ENCODE data around the gene JARID2.

The JARID2 gene

DNA sequence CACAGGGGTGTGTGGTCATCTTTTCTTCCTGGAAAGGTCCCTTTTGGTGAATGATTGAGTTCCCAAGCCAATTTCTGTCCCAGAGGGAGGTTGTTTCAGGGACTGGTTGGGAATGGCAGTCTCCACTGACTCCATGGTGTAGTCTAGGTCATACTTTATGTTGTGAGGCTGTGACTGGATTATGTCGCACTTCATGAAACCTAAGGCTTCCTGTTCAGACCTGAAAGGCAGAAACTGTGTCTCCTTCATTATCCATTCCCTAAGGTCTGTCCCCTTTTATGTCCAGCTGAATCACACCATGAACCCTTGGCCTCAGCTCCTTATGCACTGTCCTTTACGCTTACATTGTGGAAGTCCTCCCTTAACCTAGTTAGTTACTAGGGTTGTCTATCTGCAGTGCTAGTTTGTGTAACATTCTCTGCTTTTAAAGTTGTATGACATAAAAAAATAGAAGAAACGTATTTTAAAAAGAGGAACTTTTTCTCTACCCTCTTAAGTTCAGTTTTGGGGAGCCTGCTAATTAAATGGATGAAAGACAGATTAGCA is 191.3 kb downstream of the JARID2 start:
- no peak overlapping the region for H3K4me3 ChIP-seq (ENCODE audit: low read depth, low read length)
- peaks cover 87% of the 10 kb centered on the region for H3K4me1 ChIP-seq (ENCODE audit: control insufficient read depth, insufficient read depth, low read length)
- H3K27ac ChIP-seq (ENCODE audit: low read depth, low read length) = no peak overlapping the region
- H3K36me3 ChIP-seq (ENCODE audit: control insufficient read depth, insufficient read depth, low read length) = no peaks in the 10 kb centered on the region; the same call in 1 of the 2 replicates
- no peak overlapping the region for H3K9ac ChIP-seq (ENCODE audit: low read length)
- H3K27me3 ChIP-seq (ENCODE audit: control insufficient read depth, insufficient read depth, low read length) = no peaks in the 10 kb centered on the region
- H3K9me3 ChIP-seq (ENCODE audit: control insufficient read depth, insufficient read depth, low read depth, low read length) = no peaks in the 10 kb centered on the region

DNA sequence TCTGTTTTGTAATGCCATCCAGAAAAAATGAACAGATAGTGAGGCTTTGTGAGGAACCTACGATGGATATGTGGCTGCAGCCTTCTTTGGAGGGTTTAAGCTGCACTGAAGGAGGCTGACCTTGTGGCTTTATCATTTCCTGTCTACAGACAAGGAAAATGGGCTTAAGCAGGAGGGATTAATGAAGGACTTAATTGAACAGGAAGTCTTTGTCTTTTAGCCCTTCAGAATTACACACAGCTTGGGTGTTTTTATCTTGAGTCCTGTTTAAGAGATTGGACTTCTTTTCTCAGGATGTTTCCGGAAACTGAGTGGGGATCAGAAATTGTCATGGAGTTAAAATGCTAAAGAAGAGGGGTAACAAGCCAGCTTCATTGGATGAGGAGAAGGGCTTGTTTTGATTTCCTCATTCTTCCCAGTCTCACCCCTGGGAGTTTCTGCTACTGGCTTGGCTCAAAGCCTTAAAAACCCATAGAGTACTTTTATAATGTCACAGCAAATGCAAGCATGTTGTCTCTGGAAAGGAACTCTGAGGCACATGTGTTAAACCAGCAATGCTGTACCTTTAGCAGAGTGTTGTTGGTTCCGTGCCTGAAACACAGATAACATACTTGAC is 193.6 kb downstream of the JARID2 start:
- Histone ChIP-seq H3K9ac (ENCODE audit: low read length) (no peak overlapping the region), H3K27me3 (ENCODE audit: control insufficient read depth, insufficient read depth, low read length) (no peaks in the 10 kb centered on the region), H3K9me3 (ENCODE audit: control insufficient read depth, insufficient read depth, low read depth, low read length) (no peaks in the 10 kb centered on the region), H3K36me3 (ENCODE audit: control insufficient read depth, insufficient read depth, low read length) (peaks cover 6% of the 10 kb centered on the region; the same call in 1 of the 2 replicates), H3K4me1 (ENCODE audit: control insufficient read depth, insufficient read depth, low read length) (peaks cover 85% of the 10 kb centered on the region), H3K27ac (ENCODE audit: low read depth, low read length) (no peak overlapping the region), H3K4me3 (ENCODE audit: low read depth, low read length) (no peak overlapping the region)

DNA sequence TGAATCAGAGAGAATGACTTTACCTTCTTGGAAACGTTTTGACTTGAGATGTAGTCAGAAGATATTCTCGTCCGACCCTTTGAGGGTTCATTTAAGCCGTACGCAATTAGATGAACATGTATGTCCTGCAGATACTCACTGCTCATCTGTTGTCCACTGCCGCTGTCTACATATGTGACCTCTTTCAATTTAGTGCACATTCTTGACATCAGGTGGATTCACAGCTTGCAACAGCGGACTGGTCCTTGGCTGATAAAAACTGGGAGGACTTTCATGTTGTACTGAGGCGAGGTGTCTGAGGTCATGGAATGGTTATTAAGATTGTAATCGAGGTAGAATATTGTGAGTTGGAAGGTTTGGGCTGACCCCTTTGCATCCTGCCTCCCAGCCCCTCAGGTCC is 194.2 kb downstream of the JARID2 start:
- H3K9ac ChIP-seq (ENCODE audit: low read length) = no peak overlapping the region
- H3K9me3 ChIP-seq (ENCODE audit: control insufficient read depth, insufficient read depth, low read depth, low read length) = no peaks in the 10 kb centered on the region
- H3K4me3 ChIP-seq (ENCODE audit: low read depth, low read length) = no peak overlapping the region
- H3K4me1 ChIP-seq (ENCODE audit: control insufficient read depth, insufficient read depth, low read length) = peaks cover 84% of the 10 kb centered on the region
- no peak overlapping the region for H3K27ac ChIP-seq (ENCODE audit: low read depth, low read length)
- H3K36me3 ChIP-seq (ENCODE audit: control insufficient read depth, insufficient read depth, low read length) = peaks cover 6% of the 10 kb centered on the region; the same call in 1 of the 2 replicates
- H3K27me3 ChIP-seq (ENCODE audit: control insufficient read depth, insufficient read depth, low read length) = no peaks in the 10 kb centered on the region

DNA sequence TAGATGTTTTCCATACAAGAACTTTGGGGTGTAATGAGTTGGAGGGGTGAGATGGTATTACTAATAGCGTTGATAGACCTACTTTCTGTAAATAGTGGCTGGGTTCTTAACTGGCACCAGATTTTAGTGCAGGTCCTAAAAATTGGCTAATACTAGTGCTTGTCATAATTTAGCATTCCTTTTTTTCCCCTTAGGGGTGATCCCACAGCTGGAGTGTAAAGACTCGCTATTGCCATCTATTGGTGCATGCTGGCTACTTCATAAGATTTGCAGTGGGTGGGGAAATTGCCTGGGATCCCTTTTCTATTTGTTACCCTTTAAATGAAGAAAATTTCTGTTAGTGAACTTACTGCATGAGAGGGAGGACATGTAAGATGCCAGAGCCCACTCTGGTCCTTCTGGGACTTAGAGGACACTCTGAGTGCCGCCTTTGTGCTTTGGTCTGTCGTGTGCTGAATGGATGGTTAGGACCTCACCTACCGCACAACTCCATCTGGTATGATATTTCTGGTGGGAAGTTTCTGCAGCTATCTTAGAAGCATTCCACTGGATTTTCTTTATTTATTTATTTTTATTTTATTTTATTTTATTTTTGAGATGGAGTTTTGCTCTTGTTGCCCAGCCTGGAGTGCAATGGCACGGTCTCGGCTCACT is 195.5 kb downstream of the JARID2 start:
- H3K4me3 ChIP-seq (ENCODE audit: low read depth, low read length) = no peak overlapping the region
- peaks cover 9% of the 10 kb centered on the region; the same call in 1 of the 2 replicates for H3K36me3 ChIP-seq (ENCODE audit: control insufficient read depth, insufficient read depth, low read length)
- H3K4me1 ChIP-seq (ENCODE audit: control insufficient read depth, insufficient read depth, low read length) = peaks cover 84% of the 10 kb centered on the region
- no peak overlapping the region for H3K27ac ChIP-seq (ENCODE audit: low read depth, low read length)
- H3K9me3 ChIP-seq (ENCODE audit: control insufficient read depth, insufficient read depth, low read depth, low read length) = no peaks in the 10 kb centered on the region
- H3K9ac ChIP-seq (ENCODE audit: low read length) = no peak overlapping the region
- no peaks in the 10 kb centered on the region for H3K27me3 ChIP-seq (ENCODE audit: control insufficient read depth, insufficient read depth, low read length)

DNA sequence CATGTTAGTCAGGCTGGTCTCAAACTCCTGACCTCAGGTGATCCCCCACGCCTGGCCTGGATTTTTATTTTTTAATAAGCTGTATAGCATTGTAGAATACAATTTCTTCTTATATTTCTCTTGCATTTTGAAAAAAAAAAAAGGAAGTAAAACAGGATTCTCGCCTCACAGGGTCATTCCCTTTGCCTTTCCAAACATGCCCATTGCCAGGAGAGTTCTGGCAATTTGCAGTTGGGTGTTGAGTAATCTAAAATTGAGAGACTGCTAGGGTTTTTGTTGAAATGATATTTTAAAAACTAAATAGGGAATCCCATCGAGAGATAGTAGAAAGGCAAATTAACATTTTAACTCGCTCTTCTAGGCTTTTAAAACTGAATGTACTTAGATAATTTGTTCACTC is 196.1 kb downstream of the JARID2 start:
- Histone ChIP-seq H3K27ac (ENCODE audit: low read depth, low read length) (no peak overlapping the region), H3K27me3 (ENCODE audit: control insufficient read depth, insufficient read depth, low read length) (no peaks in the 10 kb centered on the region), H3K4me3 (ENCODE audit: low read depth, low read length) (no peak overlapping the region), H3K36me3 (ENCODE audit: control insufficient read depth, insufficient read depth, low read length) (peaks cover 14% of the 10 kb centered on the region; the same call in 1 of the 2 replicates), H3K4me1 (ENCODE audit: control insufficient read depth, insufficient read depth, low read length) (peaks cover 84% of the 10 kb centered on the region), H3K9ac (ENCODE audit: low read length) (no peak overlapping the region), H3K9me3 (ENCODE audit: control insufficient read depth, insufficient read depth, low read depth, low read length) (no peaks in the 10 kb centered on the region)

DNA sequence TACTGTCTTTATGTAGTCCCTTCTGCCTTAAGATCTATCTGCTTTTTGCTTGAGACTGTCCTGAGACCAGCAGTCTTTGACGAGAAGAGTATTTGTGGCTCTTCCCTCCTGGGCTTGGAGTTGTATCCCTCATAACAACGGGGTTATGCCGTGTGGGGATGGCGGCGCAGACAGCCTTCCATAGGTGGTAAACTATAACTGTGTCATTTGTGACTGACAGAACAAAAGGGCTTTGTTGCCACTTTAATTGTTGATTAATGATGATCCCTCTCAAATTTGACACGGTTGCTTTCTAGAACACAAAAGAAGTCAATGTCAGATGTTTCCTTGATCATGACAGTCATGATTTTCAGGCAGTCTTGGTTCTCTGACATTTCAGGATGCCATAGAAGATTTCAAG is 196.6 kb downstream of the JARID2 start:
- Histone ChIP-seq H3K27ac (ENCODE audit: low read depth, low read length) (no peak overlapping the region), H3K9ac (ENCODE audit: low read length) (no peak overlapping the region), H3K9me3 (ENCODE audit: control insufficient read depth, insufficient read depth, low read depth, low read length) (no peaks in the 10 kb centered on the region), H3K27me3 (ENCODE audit: control insufficient read depth, insufficient read depth, low read length) (no peaks in the 10 kb centered on the region), H3K4me1 (ENCODE audit: control insufficient read depth, insufficient read depth, low read length) (peaks cover 85% of the 10 kb centered on the region), H3K36me3 (ENCODE audit: control insufficient read depth, insufficient read depth, low read length) (peaks cover 14% of the 10 kb centered on the region; the same call in 1 of the 2 replicates), H3K4me3 (ENCODE audit: low read depth, low read length) (no peak overlapping the region)

DNA sequence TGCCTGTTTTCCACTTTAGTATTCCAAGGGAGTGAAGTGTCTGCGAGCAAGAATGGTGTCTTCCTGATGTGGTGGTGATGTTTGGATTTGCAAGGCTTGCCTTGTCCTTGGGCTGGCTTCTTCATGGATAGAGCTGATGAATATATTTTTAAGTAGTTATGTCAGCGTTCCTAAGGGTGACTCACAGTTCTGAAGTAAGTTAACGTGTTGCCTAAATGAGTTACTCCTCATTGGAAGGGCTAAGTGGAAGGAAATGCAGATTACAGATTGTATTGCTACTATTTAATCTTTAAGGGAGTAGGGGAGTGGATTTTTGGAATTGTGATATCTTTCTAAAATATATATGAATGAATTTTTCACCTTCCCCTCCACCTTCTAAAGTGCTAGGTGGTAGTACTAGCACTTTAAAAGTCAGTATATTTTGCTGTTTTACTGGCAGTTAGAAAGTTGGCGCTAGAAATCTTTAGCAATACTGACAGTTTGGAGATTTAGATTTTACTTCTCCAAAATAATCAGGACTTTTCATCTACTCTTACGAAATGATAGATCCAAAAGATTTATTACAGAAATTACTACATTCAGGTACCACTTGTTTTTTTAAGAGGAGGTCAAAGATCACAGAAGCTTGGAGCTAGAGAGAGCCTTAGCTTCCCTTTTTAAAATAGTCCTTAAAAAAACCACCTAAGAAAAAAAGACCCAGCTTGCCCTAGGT is 197.4 kb downstream of the JARID2 start:
- Histone ChIP-seq H3K9me3 (ENCODE audit: control insufficient read depth, insufficient read depth, low read depth, low read length) (no peaks in the 10 kb centered on the region), H3K9ac (ENCODE audit: low read length) (no peak overlapping the region), H3K4me1 (ENCODE audit: control insufficient read depth, insufficient read depth, low read length) (peaks cover 87% of the 10 kb centered on the region), H3K4me3 (ENCODE audit: low read depth, low read length) (no peak overlapping the region), H3K27me3 (ENCODE audit: control insufficient read depth, insufficient read depth, low read length) (no peaks in the 10 kb centered on the region), H3K36me3 (ENCODE audit: control insufficient read depth, insufficient read depth, low read length) (peaks cover 14% of the 10 kb centered on the region; the same call in 1 of the 2 replicates), H3K27ac (ENCODE audit: low read depth, low read length) (no peak overlapping the region)

DNA sequence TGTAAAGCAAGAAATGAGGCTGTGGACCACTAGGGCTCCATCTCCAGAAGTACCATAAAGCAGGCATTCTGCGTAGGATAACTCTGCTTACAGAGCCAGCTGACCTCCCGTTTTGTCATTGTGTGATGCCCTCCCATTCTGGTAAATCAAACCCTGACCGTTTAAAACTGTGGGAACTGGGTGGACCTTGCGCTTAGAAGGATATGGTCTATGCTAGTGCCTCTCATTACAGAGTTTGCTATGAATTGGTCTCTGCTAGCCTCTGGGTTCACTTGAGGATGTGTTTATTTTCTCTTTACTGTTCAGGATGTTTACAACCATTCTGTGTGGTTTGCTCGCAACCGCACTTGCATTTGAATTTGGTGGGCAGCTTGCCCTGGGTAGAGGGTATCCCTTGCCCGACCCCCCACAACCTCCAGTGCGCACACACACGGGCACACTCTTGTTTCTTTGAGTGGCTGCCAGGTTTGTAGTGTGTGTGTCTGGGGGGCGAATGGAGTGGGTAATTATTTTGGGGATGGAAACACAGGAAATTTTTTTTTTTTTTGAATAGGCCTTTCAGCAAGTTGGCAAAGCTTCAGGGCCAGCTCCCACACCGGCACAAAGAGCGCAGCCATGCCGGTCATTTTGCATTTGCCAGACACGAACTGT is 198.3 kb downstream of the JARID2 start:
- H3K4me3 ChIP-seq (ENCODE audit: low read depth, low read length) = no peak overlapping the region
- peaks cover 14% of the 10 kb centered on the region; the same call in 1 of the 2 replicates for H3K36me3 ChIP-seq (ENCODE audit: control insufficient read depth, insufficient read depth, low read length)
- peaks cover 87% of the 10 kb centered on the region for H3K4me1 ChIP-seq (ENCODE audit: control insufficient read depth, insufficient read depth, low read length)
- no peak overlapping the region for H3K27ac ChIP-seq (ENCODE audit: low read depth, low read length)
- no peaks in the 10 kb centered on the region for H3K9me3 ChIP-seq (ENCODE audit: control insufficient read depth, insufficient read depth, low read depth, low read length)
- H3K9ac ChIP-seq (ENCODE audit: low read length) = no peak overlapping the region
- H3K27me3 ChIP-seq (ENCODE audit: control insufficient read depth, insufficient read depth, low read length) = no peaks in the 10 kb centered on the region

DNA sequence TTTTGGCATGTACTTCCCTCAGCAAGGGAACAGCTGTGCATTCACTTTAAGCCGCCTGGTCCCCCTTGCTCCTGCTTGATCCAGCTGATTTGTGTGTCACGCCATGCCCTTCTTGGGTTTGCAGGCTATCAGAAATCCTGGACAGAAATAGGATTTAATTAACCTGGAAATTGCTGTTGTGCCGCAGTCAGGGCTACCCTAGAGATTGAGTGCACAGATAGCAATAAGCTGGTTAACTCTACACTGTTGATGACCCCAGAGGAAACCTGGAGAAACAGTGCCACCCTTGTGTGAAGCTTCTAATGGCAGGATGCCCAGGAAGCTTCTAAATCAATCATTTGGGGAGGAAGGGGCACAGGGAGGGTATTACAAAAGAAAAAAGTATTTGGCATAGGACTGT is 199.0 kb downstream of the JARID2 start:
- peaks cover 14% of the 10 kb centered on the region; the same call in 1 of the 2 replicates for H3K36me3 ChIP-seq (ENCODE audit: control insufficient read depth, insufficient read depth, low read length)
- no peak overlapping the region for H3K9ac ChIP-seq (ENCODE audit: low read length)
- H3K27me3 ChIP-seq (ENCODE audit: control insufficient read depth, insufficient read depth, low read length) = no peaks in the 10 kb centered on the region
- H3K27ac ChIP-seq (ENCODE audit: low read depth, low read length) = no peak overlapping the region
- no peaks in the 10 kb centered on the region for H3K9me3 ChIP-seq (ENCODE audit: control insufficient read depth, insufficient read depth, low read depth, low read length)
- H3K4me3 ChIP-seq (ENCODE audit: low read depth, low read length) = no peak overlapping the region
- H3K4me1 ChIP-seq (ENCODE audit: control insufficient read depth, insufficient read depth, low read length) = peaks cover 83% of the 10 kb centered on the region

DNA sequence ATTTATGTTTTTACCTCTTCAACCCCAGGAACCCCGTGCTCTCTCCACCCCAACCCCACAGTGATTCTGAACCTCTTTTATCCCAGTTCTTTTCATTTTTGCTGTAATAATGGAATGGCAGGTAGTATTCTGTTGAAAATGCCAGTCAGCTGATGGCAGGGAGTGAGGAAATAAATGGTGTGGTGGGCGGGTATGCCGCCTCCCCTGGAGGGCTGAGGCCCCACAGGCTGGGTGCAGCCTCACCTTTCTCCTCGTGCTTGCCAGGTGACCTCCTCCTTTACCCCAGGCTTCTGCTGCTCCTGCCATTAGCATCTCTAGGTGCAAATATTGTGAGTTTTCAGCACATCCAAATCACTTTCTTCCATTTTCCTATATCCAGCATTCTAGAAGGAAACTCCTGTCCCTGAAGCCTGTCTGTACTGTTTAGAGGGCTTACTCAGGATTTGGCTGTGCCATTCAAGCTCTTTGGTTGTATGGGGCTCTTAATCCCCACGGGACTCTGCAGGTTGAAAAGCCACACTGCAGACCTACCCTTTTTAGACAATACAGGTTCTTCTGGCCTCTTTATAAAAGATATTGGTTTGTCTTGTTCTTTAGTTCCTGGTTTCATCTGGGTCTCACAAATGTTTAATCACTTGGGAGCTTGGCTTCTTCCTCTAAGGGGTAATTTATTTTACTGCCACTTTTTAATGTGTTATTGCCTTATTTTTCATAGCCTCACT is 201.8 kb downstream of the JARID2 start:
- Histone ChIP-seq H3K27ac (ENCODE audit: low read depth, low read length) (no peak overlapping the region), H3K4me3 (ENCODE audit: low read depth, low read length) (no peak overlapping the region), H3K9me3 (ENCODE audit: control insufficient read depth, insufficient read depth, low read depth, low read length) (no peaks in the 10 kb centered on the region), H3K4me1 (ENCODE audit: control insufficient read depth, insufficient read depth, low read length) (peaks cover 73% of the 10 kb centered on the region), H3K27me3 (ENCODE audit: control insufficient read depth, insufficient read depth, low read length) (no peaks in the 10 kb centered on the region), H3K9ac (ENCODE audit: low read length) (no peak overlapping the region), H3K36me3 (ENCODE audit: control insufficient read depth, insufficient read depth, low read length) (peaks cover 28% of the 10 kb centered on the region)

Measured in HUES6 (cell line).